ENCODE results near the gene CLTA. TPM values are rescaled to one million over a fixed set of nuclear protein-coding genes. Genes with fewer than 3 reads are reported as not detected.
"Not testable (repeated sequence)": the region's sequence is repeated elsewhere in the genome, so short reads cannot be mapped to it uniquely, and the experiment has no call there.

The CLTA gene
- total RNA-seq, 1 experiment from 2014 or later, result 195 TPM

- Histone ChIP-seq H4K91ac (ENCODE audit: insufficient read length, low read depth, low read length) (no peak overlapping the region), H3K4ac (ENCODE audit: low read depth, low read length) (no peak overlapping the region), H3K79me1 (ENCODE audit: insufficient read depth, low read depth, low read length, poor library complexity, severe bottlenecking) (no peaks in the 10 kb centered on the region), H3K4me2 (ENCODE audit: insufficient read depth, insufficient read length, low read length) (no peak overlapping the region), H3K9ac (ENCODE audit: extremely low read depth, insufficient read length, low read length) (no peak overlapping the region), H4K5ac (ENCODE audit: insufficient read length, low read depth, low read length) (no peak overlapping the region), H3K9me3 (ENCODE audit: control insufficient read depth, low read depth, low read length) (no peaks in the 10 kb centered on the region), H3K56ac (ENCODE audit: insufficient read length, low read depth, low read length) (no peak overlapping the region), H3K4me1 (ENCODE audit: insufficient read depth, low read length) (no peaks in the 10 kb centered on the region), H2BK120ac (ENCODE audit: low read depth, low read length, poor library complexity, severe bottlenecking) (no peak overlapping the region), H3K23ac (ENCODE audit: insufficient read length, low read depth, low read length) (no peak overlapping the region), H3K14ac (ENCODE audit: insufficient read depth, low read length) (no peak overlapping the region), H3T11ph (ENCODE audit: low read length) (no peak overlapping the region), H2BK15ac (ENCODE audit: low read depth, low read length) (no peak overlapping the region), H3K23me2 (ENCODE audit: insufficient read length, low read depth, low read length, poor library complexity, severe bottlenecking) (no peaks in the 10 kb centered on the region), H4K8ac (replicated peaks; ENCODE audit: insufficient read length, low read depth, low read length) (no peak overlapping the region), H3K27ac (ENCODE audit: insufficient read length, low read depth, low read length) (no peak overlapping the region), H3K18ac (ENCODE audit: insufficient read length, low read depth, low read length) (no peak overlapping the region), H2AFZ (ENCODE audit: low read length) (no peak overlapping the region), H2BK5ac (ENCODE audit: insufficient read length, low read length) (no peak overlapping the region), H3K27me3 (ENCODE audit: insufficient read depth, low read length) (no peaks in the 10 kb centered on the region), H2AK5ac (ENCODE audit: insufficient read length, low read length) (no peak overlapping the region), H2BK12ac (ENCODE audit: insufficient read length, low read depth, low read length) (no peak overlapping the region), H2BK20ac (ENCODE audit: low read depth, low read length, poor library complexity, severe bottlenecking) (no peak overlapping the region), H4K20me1 (ENCODE audit: control insufficient read depth, insufficient read depth, insufficient read length) (no peaks in the 10 kb centered on the region), H3K79me2 (ENCODE audit: insufficient read depth, low read length) (no peaks in the 10 kb centered on the region)
- Mint-ChIP-seq H3K36me3 (ENCODE audit: insufficient read depth in 1 of 3, low read depth in 3 of 3) (peaks cover 0 to 9% (median 1%) of the 10 kb centered on the region in 3 experiments; a peak in 4 of 7 replicates), H3K27me3 (ENCODE audit: low read depth) (peaks cover 11% of the 10 kb centered on the region), H3K27ac (no peak overlapping the region), H3K9me3 (peaks cover 22 to 31% of the 10 kb centered on the region in 2 experiments), H3K4me1 (peaks cover 4 to 5% of the 10 kb centered on the region in 2 experiments; a peak in 3 of 4 replicates), H3K4me3 (no peak overlapping the region)
- TF ChIP-seq CTCF (conservative IDR thresholded peaks at IDR 0.05), result no peak
- WGBS (ENCODE audit: extremely low coverage, insufficient read length, low lambda C conversion rate), result no CpG with 5 or more reads among the region's 4 CpGs
- no peak for DNase-seq
Measured at GRCh38 chr9:36177571-36177970, 13.2 kb upstream of the CLTA start.

- H3K36me3 Mint-ChIP-seq (ENCODE audit: insufficient read depth in 1 of 3, low read depth in 3 of 3); H3K27ac Mint-ChIP-seq; H4K91ac ChIP-seq (ENCODE audit: insufficient read length, low read depth, low read length); H3K27me3 ChIP-seq (ENCODE audit: insufficient read depth, low read length); H2AK5ac ChIP-seq (ENCODE audit: insufficient read length, low read length); H2BK15ac ChIP-seq (ENCODE audit: low read depth, low read length); H3K56ac ChIP-seq (ENCODE audit: insufficient read length, low read depth, low read length); H3K27ac ChIP-seq (ENCODE audit: insufficient read length, low read depth, low read length); H2BK120ac ChIP-seq (ENCODE audit: low read depth, low read length, poor library complexity, severe bottlenecking); H3K79me1 ChIP-seq (ENCODE audit: insufficient read depth, low read depth, low read length, poor library complexity, severe bottlenecking); H3T11ph ChIP-seq (ENCODE audit: low read length); DNase-seq; H3K4me3 Mint-ChIP-seq; H3K4me1 Mint-ChIP-seq; H4K20me1 ChIP-seq (ENCODE audit: control insufficient read depth, insufficient read depth, insufficient read length); H3K79me2 ChIP-seq (ENCODE audit: insufficient read depth, low read length); H4K5ac ChIP-seq (ENCODE audit: insufficient read length, low read depth, low read length); H2BK20ac ChIP-seq (ENCODE audit: low read depth, low read length, poor library complexity, severe bottlenecking); H3K4ac ChIP-seq (ENCODE audit: low read depth, low read length); H3K4me2 ChIP-seq (ENCODE audit: insufficient read depth, insufficient read length, low read length); H3K23ac ChIP-seq (ENCODE audit: insufficient read length, low read depth, low read length); H2BK5ac ChIP-seq (ENCODE audit: insufficient read length, low read length); H3K9me3 ChIP-seq (ENCODE audit: control insufficient read depth, low read depth, low read length); H2AFZ ChIP-seq (ENCODE audit: low read length); H2BK12ac ChIP-seq (ENCODE audit: insufficient read length, low read depth, low read length); H3K18ac ChIP-seq (ENCODE audit: insufficient read length, low read depth, low read length); H4K8ac ChIP-seq (replicated peaks; ENCODE audit: insufficient read length, low read depth, low read length); H3K9ac ChIP-seq (ENCODE audit: extremely low read depth, insufficient read length, low read length); H3K14ac ChIP-seq (ENCODE audit: insufficient read depth, low read length); H3K23me2 ChIP-seq (ENCODE audit: insufficient read length, low read depth, low read length, poor library complexity, severe bottlenecking); H3K4me1 ChIP-seq (ENCODE audit: insufficient read depth, low read length): not testable (repeated sequence)
- H3K9me3 Mint-ChIP-seq, result peaks cover 25 to 31% of the 10 kb centered on the region in 2 experiments
- no CpG with 5 or more reads among the region's 6 CpGs for WGBS (ENCODE audit: extremely low coverage, insufficient read length, low lambda C conversion rate)
- peaks cover 11% of the 10 kb centered on the region for H3K27me3 Mint-ChIP-seq (ENCODE audit: low read depth)
Measured at GRCh38 chr9:36180243-36180642, 10.5 kb upstream of the CLTA start.

Data from H9 (cell line).